Measurements from ENCODE around the gene GSTM4. TPM values are rescaled to one million over a fixed set of nuclear protein-coding genes. Genes with fewer than 3 reads are reported as not detected.

The GSTM4 gene
- total RNA-seq (2022; extraction: Qiagen RNA extraction; ENCODE audit: low read depth) = 7.6 to 9.8 TPM (median 8.7 TPM) in 5 replicates

DNA sequence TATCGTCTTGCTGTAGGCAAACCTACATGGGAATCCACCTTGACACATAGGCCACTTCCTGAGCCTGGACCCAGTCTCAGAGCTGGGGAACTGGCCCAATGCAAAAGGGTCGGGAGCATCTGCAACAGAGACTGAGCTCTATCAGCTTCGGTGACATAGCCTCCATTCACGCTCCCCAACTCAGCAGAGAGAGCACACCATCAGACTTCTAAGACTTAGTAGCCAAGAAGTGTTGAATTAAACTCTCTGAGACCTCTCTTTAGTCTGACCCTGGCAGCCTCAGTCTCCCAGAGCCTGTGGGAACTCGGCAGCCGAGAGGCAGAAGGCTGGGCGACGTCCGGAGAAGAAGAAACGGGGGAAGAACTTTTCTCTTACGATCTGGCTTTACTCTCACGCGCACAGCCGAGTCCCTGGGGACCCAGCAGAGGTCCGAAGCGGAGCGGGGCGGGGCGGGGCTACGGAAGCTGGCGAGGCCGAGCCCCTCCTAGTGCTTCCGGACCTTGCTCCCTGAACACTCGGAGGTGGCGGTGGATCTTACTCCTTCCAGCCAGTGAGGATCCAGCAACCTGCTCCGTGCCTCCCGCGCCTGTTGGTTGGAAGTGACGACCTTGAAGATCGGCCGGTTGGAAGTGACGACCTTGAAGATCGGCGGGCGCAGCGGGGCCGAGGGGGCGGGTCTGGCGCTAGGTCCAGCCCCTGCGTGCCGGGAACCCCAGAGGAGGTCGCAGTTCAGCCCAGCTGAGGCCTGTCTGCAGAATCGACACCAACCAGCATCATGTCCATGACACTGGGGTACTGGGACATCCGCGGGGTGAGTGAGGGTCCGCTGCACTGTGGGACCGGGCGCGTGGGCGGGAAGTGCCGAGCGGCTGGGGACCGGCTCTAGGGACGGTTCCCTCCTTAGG is at the start of gene GSTM4:
Gene GSTM4, plus strand, starts transcription at position 485 of the 905 bp plus-strand sequence. Its CDS starts 291 bp downstream, at position 776.

DNA sequence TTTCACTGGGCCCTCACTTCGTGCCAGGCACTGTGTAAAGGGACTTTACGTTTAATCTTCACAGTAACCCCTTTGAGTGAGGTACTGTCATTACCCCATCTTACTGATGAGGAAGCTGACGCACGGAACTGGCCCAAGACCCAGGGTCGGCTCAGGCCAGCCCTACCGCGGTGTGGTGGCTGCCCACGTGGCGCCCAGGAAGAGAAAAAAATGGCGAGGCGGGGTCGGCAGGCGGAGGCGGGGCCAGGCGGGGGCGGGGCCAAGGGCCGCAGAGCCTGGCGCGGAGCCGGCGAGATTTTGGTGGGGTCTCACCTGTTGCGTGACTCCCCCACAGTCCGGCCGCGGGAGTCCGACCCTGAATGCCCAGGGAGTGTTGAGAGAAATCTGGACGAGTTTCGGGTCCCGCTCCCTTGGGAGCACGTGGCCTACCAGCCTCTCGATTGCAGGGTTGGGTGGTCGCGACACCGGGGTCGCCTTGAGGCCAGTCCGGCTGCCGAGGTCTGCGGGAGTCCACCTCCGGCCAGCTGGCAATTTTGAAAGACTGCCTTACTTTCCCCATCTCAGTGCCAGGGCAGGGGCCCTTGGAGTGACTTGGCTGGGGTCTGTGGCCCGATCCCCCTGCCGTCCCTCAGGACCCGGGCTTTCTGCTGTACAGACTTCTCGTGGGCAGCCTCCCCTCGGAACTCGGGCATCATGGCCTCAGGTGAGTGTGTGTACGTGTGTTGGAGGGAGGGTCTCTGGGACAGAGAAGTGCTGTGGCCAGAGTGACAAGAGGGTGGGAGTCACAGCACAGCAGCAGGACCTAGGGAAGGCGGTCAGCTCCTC is 36.1 kb upstream of the GSTM4 start, which contains the start of the genes AMPD2 and GNAT2:
Gene AMPD2, plus strand, starts transcription at position 262 of the 825 bp plus-strand sequence. CDS start 1,339 bp downstream, outside the sequence.
Gene GNAT2, minus strand, starts transcription at position 41 of the 825 bp plus-strand sequence. CDS start 6,746 bp downstream, outside the sequence.

DNA sequence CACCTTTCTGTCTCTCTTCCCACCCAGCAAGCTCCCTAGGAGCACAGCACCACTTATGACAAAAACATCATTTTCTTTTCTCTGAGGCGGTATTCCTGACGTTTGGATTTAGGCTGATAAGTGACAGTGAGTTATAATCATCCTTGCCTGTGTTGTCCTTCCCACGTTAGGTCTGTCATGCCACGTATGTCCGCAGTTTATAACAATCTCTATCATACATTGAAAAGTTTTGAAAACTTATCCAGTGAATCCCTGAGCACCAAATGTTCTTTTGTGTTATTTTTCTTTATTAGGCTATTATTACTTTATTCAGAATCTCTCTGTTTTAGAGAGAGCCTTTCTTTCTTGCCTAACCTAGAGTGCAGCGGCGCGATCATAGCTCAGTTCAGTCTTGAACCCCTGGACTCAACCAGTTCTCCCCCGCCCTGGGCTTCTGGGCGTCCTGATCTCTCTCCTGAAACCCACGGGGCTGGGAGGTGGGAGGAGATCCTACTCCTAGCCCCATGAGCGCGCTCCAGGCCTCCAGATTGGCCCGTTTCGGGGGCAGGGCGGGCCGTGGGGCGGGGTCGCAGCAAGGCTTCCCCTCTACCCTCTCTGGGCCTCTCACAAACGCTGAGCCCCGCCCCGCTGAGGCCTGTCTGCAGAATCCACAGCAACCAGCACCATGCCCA is 11.7 kb downstream of the GSTM4 start, which contains the start of gene GSTM2:
Gene GSTM2, plus strand, starts transcription at position 606 of the 671 bp plus-strand sequence. Its CDS starts 59 bp downstream, at position 665.

DNA sequence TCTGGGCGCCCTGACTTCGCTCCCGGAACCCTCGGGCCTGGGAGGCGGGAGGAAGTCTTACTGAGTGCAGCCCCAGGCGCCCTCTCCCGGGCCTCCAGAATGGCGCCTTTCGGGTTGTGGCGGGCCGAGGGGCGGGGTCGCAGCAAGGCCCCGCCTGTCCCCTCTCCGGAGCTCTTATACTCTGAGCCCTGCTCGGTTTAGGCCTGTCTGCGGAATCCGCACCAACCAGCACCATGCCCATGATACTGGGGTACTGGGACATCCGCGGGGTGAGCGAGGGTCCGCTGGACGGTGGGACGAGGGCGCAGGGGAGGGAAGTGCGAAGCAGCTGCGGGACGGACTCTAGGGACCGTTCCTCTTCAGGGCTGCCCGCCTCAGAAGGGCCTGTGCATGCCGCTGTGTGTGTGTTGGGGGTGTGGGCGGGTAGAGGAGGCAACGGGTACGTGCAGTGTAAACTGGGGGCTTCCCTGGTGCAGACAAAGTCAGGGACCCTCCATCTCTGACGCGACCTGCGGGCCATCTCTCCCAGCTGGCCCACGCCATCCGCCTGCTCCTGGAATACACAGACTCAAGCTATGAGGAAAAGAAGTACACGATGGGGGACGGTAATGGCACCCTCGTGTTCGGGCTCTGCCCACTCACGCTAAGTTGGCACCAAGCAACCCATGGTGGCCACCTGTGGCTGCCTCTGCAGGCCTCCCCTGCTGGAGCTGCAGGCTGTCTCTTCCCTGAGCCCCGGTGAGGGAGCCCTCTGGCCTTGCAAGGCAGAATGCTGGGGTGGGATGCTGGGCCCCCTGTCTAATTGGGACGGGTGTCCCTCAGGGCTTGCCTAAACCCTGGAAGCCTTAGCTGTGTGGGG is 32.0 kb downstream of the GSTM4 start, which contains the start of gene GSTM1:
Gene GSTM1, plus strand, starts transcription at position 177 of the 859 bp plus-strand sequence. Its CDS starts 57 bp downstream, at position 234.

Other genes starting within 250 kb of the GSTM4 start
- gene PSMA5, start 229.7 kb upstream of the GSTM4 start, total RNA-seq (2022; extraction: Qiagen RNA extraction; ENCODE audit: low read depth) = 107 to 114 TPM (median 110 TPM) in 5 replicates
- 0.07 to 0.11 TPM (median 0.10 TPM) in 5 replicates for gene SYPL2, start 189.6 kb upstream of the GSTM4 start, total RNA-seq (2022; extraction: Qiagen RNA extraction; ENCODE audit: low read depth)
- 1.7 to 2.3 TPM (median 2.1 TPM) in 5 replicates for gene ATXN7L2, start 172.2 kb upstream of the GSTM4 start, total RNA-seq (2022; extraction: Qiagen RNA extraction; ENCODE audit: low read depth)
- gene CYB561D1, start 162.0 kb upstream of the GSTM4 start, total RNA-seq (2022; extraction: Qiagen RNA extraction; ENCODE audit: low read depth) = 4.0 to 5.1 TPM (median 4.4 TPM) in 5 replicates
- gene AMIGO1, start 146.4 kb upstream of the GSTM4 start, total RNA-seq (2022; extraction: Qiagen RNA extraction; ENCODE audit: low read depth) = 1.1 to 1.4 TPM (median 1.2 TPM) in 5 replicates
- gene GPR61, start 116.2 kb upstream of the GSTM4 start, total RNA-seq (2022; extraction: Qiagen RNA extraction; ENCODE audit: low read depth) = not detected in 5 replicates
- 4.4 to 5.7 TPM (median 5.1 TPM) in 5 replicates for gene GNAI3, start 107.5 kb upstream of the GSTM4 start, total RNA-seq (2022; extraction: Qiagen RNA extraction; ENCODE audit: low read depth)
- 0.14 to 0.26 TPM in 2 of 5 replicates, not detected in the others for gene GNAT2, start 36.5 kb upstream of the GSTM4 start, total RNA-seq (2022; extraction: Qiagen RNA extraction; ENCODE audit: low read depth)
- 21.8 to 31.1 TPM (median 23.9 TPM) in 5 replicates for gene AMPD2, start 36.3 kb upstream of the GSTM4 start, total RNA-seq (2022; extraction: Qiagen RNA extraction; ENCODE audit: low read depth)
- gene GSTM2, start 12.0 kb downstream of the GSTM4 start, total RNA-seq (2022; extraction: Qiagen RNA extraction; ENCODE audit: low read depth) = 3.0 to 4.0 TPM (median 3.5 TPM) in 5 replicates
- gene GSTM1, start 31.7 kb downstream of the GSTM4 start, total RNA-seq (2022; extraction: Qiagen RNA extraction; ENCODE audit: low read depth) = not detected in 5 replicates
- gene GSTM5, start 56.2 kb downstream of the GSTM4 start, total RNA-seq (2022; extraction: Qiagen RNA extraction; ENCODE audit: low read depth) = not detected in 5 replicates
- gene GSTM3, start 84.9 kb downstream of the GSTM4 start, total RNA-seq (2022; extraction: Qiagen RNA extraction; ENCODE audit: low read depth) = 21.5 to 28.1 TPM (median 24.6 TPM) in 5 replicates
- gene EPS8L3, start 107.8 kb downstream of the GSTM4 start, total RNA-seq (2022; extraction: Qiagen RNA extraction; ENCODE audit: low read depth) = 0.47 to 1.6 TPM (median 0.85 TPM) in 5 replicates